ENCODE data around the gene JCHAIN. TPM values are rescaled to one million over a fixed set of nuclear protein-coding genes. Genes with fewer than 3 reads are reported as not detected.

The JCHAIN gene
- total and polyA plus RNA-seq, 2 of the 13 experiments (the other 11 are each of a cell fraction or from before 2014, with no cell fraction given): not detected

DNA sequence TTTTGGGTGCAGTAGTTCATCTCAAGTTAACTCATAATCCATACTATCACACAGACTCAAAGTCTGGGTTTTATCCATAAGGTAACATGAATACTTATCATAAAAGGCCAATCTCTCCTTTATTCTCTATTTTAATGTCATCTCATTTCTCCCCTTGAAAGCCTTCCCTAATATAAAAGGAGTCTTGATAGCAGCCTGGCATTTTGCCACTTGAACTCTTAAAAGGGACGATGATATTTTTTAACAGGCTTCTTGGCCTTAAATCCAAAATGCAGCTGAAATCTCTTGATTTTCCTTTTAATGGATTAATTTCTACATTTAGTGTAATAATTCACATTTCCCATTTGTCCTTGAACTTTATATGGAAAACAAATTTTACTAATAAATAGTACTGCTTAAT is 8.4 kb upstream of the JCHAIN start (continued):
- TF ChIP-seq ZNF292 (CRISPR knock-in tag; IDR thresholded peaks at IDR 0.05; ENCODE audit: borderline replicate concordance, low read depth) (no peak), ZNF781 (CRISPR knock-in tag; IDR thresholded peaks at IDR 0.05; ENCODE audit: borderline replicate concordance, not compliant biosample characterization) (no peak), ZNF878 (CRISPR knock-in tag; IDR thresholded peaks at IDR 0.05) (no peak), ZNF670 (CRISPR knock-in tag; IDR thresholded peaks at IDR 0.05; ENCODE audit: borderline replicate concordance) (no peak), SYNCRIP (IDR thresholded peaks at IDR 0.05; ENCODE audit: insufficient read depth, low read depth, low read length) (no peak), ZKSCAN8 (CRISPR knock-in tag; IDR thresholded peaks at IDR 0.05; ENCODE audit: borderline replicate concordance) (no peak), ZNF484 (CRISPR knock-in tag; IDR thresholded peaks at IDR 0.05; ENCODE audit: borderline replicate concordance, low read depth) (no peak)

DNA sequence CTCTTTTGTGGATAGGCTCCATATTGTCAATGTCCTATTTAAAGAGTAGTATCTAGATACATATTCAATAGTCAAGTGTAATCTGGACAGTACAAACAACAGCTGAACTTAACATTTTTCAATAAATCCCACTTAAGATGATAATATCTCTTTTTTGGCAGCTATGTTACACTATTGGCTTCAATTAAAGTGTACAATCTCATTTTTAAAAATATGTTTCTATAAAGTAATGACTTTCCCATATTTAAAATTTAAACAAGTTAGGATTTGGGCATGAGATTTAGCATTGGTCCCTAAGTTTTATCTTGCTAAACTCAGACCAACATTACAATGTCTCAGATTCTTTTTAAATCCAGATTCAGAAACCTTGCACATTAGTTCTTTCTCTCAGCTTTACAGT is 7.9 kb upstream of the JCHAIN start:
- Histone ChIP-seq H3K27ac (ENCODE audit: extremely low read length, insufficient read depth, low read length) (no peak overlapping the region), H3K4me3 (replicated peaks in 1 of 3; ENCODE audit: insufficient read depth in 1 of 3, low read depth in 2 of 3, low read length in 3 of 3) (no peak overlapping the region), H3K27me3 (ENCODE audit: control insufficient read depth in 1 of 2, insufficient read depth in 2 of 2, low read length in 2 of 2) (no peaks in the 10 kb centered on the region; a peak in 1 of 5 replicates), H3K9ac (ENCODE audit: insufficient read depth, low read depth, low read length) (no peak overlapping the region), H4K20me1 (ENCODE audit: insufficient read depth, low read length) (no peaks in the 10 kb centered on the region), H3K36me3 (replicated peaks in 1 of 2; ENCODE audit: control insufficient read depth in 1 of 2, insufficient read depth in 2 of 2, low read length in 2 of 2) (no peaks in the 10 kb centered on the region), H3K79me2 (ENCODE audit: insufficient read depth, low read length) (no peaks in the 10 kb centered on the region), H3K4me1 (ENCODE audit: insufficient read depth, low read length) (no peaks in the 10 kb centered on the region), H2AFZ (ENCODE audit: low read length) (no peak overlapping the region), H3K4me2 (ENCODE audit: low read depth, low read length) (no peak overlapping the region), H3K9me3 (ENCODE audit: low read length) (no peaks in the 10 kb centered on the region)
- FAIRE-seq (no peak), DNase-seq (ENCODE audit: low spot score) (no peak), ATAC-seq (no peak)
- in situ Hi-C loops (cut with HindIII; ENCODE audit: extremely low pct_ligation_motif_present, low pct_unique_long_range_greater_than_20kb) (loop anchor here (25.0 kb wide), 2 partner anchors 338 to 1038 kb away; no protein-coding TSS in a partner anchor), intact Hi-C loops (cut with micrococcal nuclease; ENCODE audit: unreplicated experiment) (no loop called here)
- BruUV-seq (replicated peaks): no TSS peak
- CTCF ChIA-PET (ENCODE audit: low intra/inter-chr PET ratio, low total read pairs): no interaction called here
- TF ChIP-seq CENPT (CRISPR knock-in tag; IDR thresholded peaks at IDR 0.05; ENCODE audit: low read depth) (no peak), THYN1 (CRISPR knock-in tag; IDR thresholded peaks at IDR 0.05; ENCODE audit: borderline replicate concordance, low read depth) (no peak), MAF1 (CRISPR knock-in tag; IDR thresholded peaks at IDR 0.05; ENCODE audit: borderline replicate concordance) (no peak), HOXA7 (CRISPR knock-in tag; IDR thresholded peaks at IDR 0.05) (no peak), SIN3A (IDR thresholded peaks at IDR 0.05; ENCODE audit: borderline replicate concordance, low read depth, low read length) (no peak), AGO1 (IDR thresholded peaks at IDR 0.05; ENCODE audit: low read depth, low read length, poor library complexity, severe bottlenecking) (no peak), DPF2 (CRISPR knock-in tag; IDR thresholded peaks at IDR 0.05; ENCODE audit: borderline replicate concordance, low read depth) (no peak), ZNF460 (CRISPR knock-in tag; IDR thresholded peaks at IDR 0.05; ENCODE audit: borderline replicate concordance) (no peak), IKZF4 (CRISPR knock-in tag; IDR thresholded peaks at IDR 0.05; ENCODE audit: borderline replicate concordance, low read depth, not compliant biosample characterization) (no peak), PHF5A (CRISPR knock-in tag; IDR thresholded peaks at IDR 0.05; ENCODE audit: low read depth, unreplicated experiment) (no peak), NR2F6 (IDR thresholded peaks at IDR 0.05) (no peak), NR2F6 (CRISPR knock-in tag; IDR thresholded peaks at IDR 0.05) (no peak), MEIS1 (CRISPR knock-in tag; IDR thresholded peaks at IDR 0.05; ENCODE audit: borderline replicate concordance) (no peak), HNRNPUL1 (IDR thresholded peaks at IDR 0.05; ENCODE audit: low read depth, low read length) (no peak), SMYD3 (CRISPR knock-in tag; IDR thresholded peaks at IDR 0.05) (no peak), ZNF121 (CRISPR knock-in tag; IDR thresholded peaks at IDR 0.05) (no peak)
- TF ChIP-seq, protein P1, sequence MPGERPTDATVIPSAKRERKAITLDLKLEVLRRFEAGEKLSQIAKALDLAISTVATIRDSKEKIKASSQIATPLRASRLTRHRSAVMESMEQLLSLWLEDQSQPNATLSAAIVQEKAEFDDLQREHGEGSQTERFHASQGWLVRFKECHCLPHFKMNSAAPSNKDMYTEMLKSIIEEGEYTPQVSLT (CRISPR knock-in tag; IDR thresholded peaks at IDR 0.05; ENCODE audit: borderline replicate concordance, low read depth): no peak
- TF ChIP-seq, protein P2, sequence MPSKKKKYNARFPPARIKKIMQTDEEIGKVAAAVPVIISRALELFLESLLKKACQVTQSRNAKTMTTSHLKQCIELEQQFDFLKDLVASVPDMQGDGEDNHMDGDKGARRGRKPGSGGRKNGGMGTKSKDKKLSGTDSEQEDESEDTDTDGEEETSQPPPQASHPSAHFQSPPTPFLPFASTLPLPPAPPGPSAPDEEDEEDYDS (CRISPR knock-in tag; IDR thresholded peaks at IDR 0.05): no peak
- POLR2A ChIA-PET: no interaction called here
